K562 (cell line): ENCODE measurements around the gene MEF2B. TPM values are rescaled to one million over a fixed set of nuclear protein-coding genes. Genes with fewer than 3 reads are reported as not detected.

Experiments used
- ATAC-seq: fragments of 200-7000 bp; cut with Tn5 transposase; 3 replicates; pipeline ENCODE4 v1.9.1; 2020; ENCODE audit warnings: moderate library complexity
- BruUV-seq: library from RNA; stranded (reverse); fragments of 400-500 nt; replicated peaks from 2 replicates; lab custom pipeline; 2021; lab: Mats Ljungman, UMichigan
- CTCF ChIA-PET: fragments of 300-600 bp; formaldehyde crosslinking; extraction: SDS; loops from one replicate; lab custom pipeline; 2021; ENCODE audit warnings: low intra/inter-chr PET ratio; lab: Yijun Ruan, JAX
- POLR2A ChIA-PET: fragments of 300-600, 350-650 bp; sonication (Branson Sonifier 250); formaldehyde crosslinking; extraction: SDS; loops from one replicate; lab custom pipeline; 2021; ENCODE audit warnings: antibody characterized with exemption, inconsistent platforms; lab: Yijun Ruan, JAX
- DNase-seq, 4 experiments: peaks; one replicate each; pipeline versions ENCODE4 v3.0.0 to v3.0.0-alpha.2; 2011 to 2018; ENCODE audit warnings: low spot score in 3 of 4, mixed read lengths in 3 of 4; ENCODE audit errors: extremely low read depth in 1 of 4
- FAIRE-seq: peaks from 2 replicates; lab custom pipeline; 2011; peaks lifted over from hg19 to GRCh38; lab: Jason Lieb, UNC
- H2AFZ ChIP-seq: 2 replicates; pipeline ENCODE4 v1.6.0; 2011; ENCODE audit warnings: low read depth, low read length, control low read depth, inconsistent platforms
- H3K27ac ChIP-seq: fragments of 200-600 bp; 3 replicates; pipeline ENCODE4 v1.8.0; 2011; ENCODE audit warnings: low read depth, mild to moderate bottlenecking, control low read depth, inconsistent platforms, low read length, moderate library complexity, mixed read lengths; ENCODE audit errors: extremely low read depth
- H3K27me3 ChIP-seq, 2 experiments: fragments of 300-600 bp in 1 of 2; 2 replicates in 1 of 2; 3 replicates in 1 of 2; pipeline versions ENCODE4 v1.6.0 to v1.8.0; 2011; ENCODE audit warnings: inconsistent platforms in 2 of 2, low read length in 2 of 2, mild to moderate bottlenecking in 1 of 2, mixed read lengths in 1 of 2, moderate library complexity in 1 of 2; ENCODE audit not compliant: control insufficient read depth in 2 of 2, insufficient read depth in 2 of 2
- H3K36me3 ChIP-seq: fragments of 300-600 bp; 3 replicates; pipeline ENCODE4 v1.8.0; 2011; ENCODE audit warnings: mild to moderate bottlenecking, low read length, inconsistent platforms; ENCODE audit not compliant: control insufficient read depth, insufficient read depth
- H3K4me1 ChIP-seq, 2 experiments: fragments of 200-600 bp in 1 of 2; replicated peaks in 1 of 2; 2 replicates in 1 of 2; 3 replicates in 1 of 2; pipeline versions ENCODE4 v1.5.1 to v1.8.0; 2011; ENCODE audit warnings: inconsistent platforms in 2 of 2, low read length in 2 of 2, mild to moderate bottlenecking in 1 of 2, mixed read lengths in 1 of 2, moderate library complexity in 1 of 2; ENCODE audit not compliant: control insufficient read depth in 2 of 2, insufficient read depth in 2 of 2
- H3K4me2 ChIP-seq: 2 replicates; pipeline ENCODE4 v1.6.1; 2011; ENCODE audit warnings: low read length, control low read depth, inconsistent platforms, mixed read lengths; ENCODE audit not compliant: insufficient read depth
- H3K4me3 ChIP-seq: fragments of 200-600 bp; sonication (generic), shearing (Covaris generic); 2 replicates; pipeline ENCODE4 v1.5.1; 2016; ENCODE audit warnings: control low read depth, inconsistent platforms
- H3K79me2 ChIP-seq: fragments of 200-600 bp; 3 replicates; pipeline ENCODE4 v1.8.0; 2011; ENCODE audit warnings: low read length, inconsistent platforms; ENCODE audit not compliant: control insufficient read depth, insufficient read depth
- H3K9ac ChIP-seq, 2 experiments: 2 replicates each; pipeline versions ENCODE4 v1.6.0 to v1.6.1; 2011; ENCODE audit warnings: low read depth in 2 of 2, low read length in 2 of 2, control low read depth in 1 of 2, inconsistent platforms in 1 of 2, mild to moderate bottlenecking in 1 of 2, mixed read lengths in 1 of 2; ENCODE audit not compliant: insufficient read depth in 1 of 2
- H3K9me1 ChIP-seq: one replicate; pipeline ENCODE4 v1.6.0; 2011; ENCODE audit warnings: inconsistent platforms, mild to moderate bottlenecking, low read length, moderate library complexity; ENCODE audit not compliant: control insufficient read depth, insufficient read depth
- H3K9me3 ChIP-seq: replicated peaks from 2 replicates; pipeline ENCODE4 v1.5.1; 2011; ENCODE audit warnings: low read depth, low read length, inconsistent platforms; ENCODE audit not compliant: control insufficient read depth, insufficient read depth
- H4K20me1 ChIP-seq: replicated peaks from 2 replicates; pipeline ENCODE4 v1.6.1; 2011; ENCODE audit warnings: low read length, inconsistent platforms, mixed read lengths; ENCODE audit not compliant: control insufficient read depth, insufficient read depth
- BACH1 ChIP-seq: fragments of 200-800 bp; sonication (Bioruptor generic); IDR thresholded peaks from 2 replicates; pipeline ENCODE4 v1.6.1; 2016; ENCODE audit warnings: missing genetic modification characterization, missing compliant biosample characterization
- KDM1A ChIP-seq, 2 experiments: fragments of 450-650 bp; IDR thresholded peaks; 2 replicates each; pipeline ENCODE4 v1.6.1; 2016; ENCODE audit warnings: mild to moderate bottlenecking in 2 of 2
- MAX ChIP-seq: sonication (generic); formaldehyde crosslinking; IDR thresholded peaks from 2 replicates; pipeline ENCODE4 v1.9.0; 2022; ENCODE audit warnings: mild to moderate bottlenecking, missing genetic modification reagents
- PRPF4 ChIP-seq: fragments of 200-400 bp; formaldehyde crosslinking; IDR thresholded peaks from one replicate; pipeline ENCODE4 v1.6.1; 2017; ENCODE audit warnings: low read length, low read depth, mild to moderate bottlenecking; ENCODE audit not compliant: insufficient read depth, poor library complexity, severe bottlenecking
- SMAD3 ChIP-seq: fragments of 450-650 bp; formaldehyde crosslinking; conservative IDR thresholded peaks from 2 replicates; pipeline ENCODE4 v1.4.0; 2020; ENCODE audit warnings: mild to moderate bottlenecking
- SMARCE1 ChIP-seq: fragments of 450-650 bp; IDR thresholded peaks from 2 replicates; pipeline ENCODE4 v1.7.1; 2016; ENCODE audit warnings: mild to moderate bottlenecking
- SMC3 ChIP-seq: conservative IDR thresholded peaks from 2 replicates; pipeline ENCODE4 v1.6.1; 2011; ENCODE audit warnings: low read depth, low read length, improper control_type of control experiment; ENCODE audit not compliant: insufficient read depth
- SNRNP70 ChIP-seq: fragments of 200-400 bp; formaldehyde crosslinking; optimal IDR thresholded peaks from 2 replicates; pipeline ENCODE3; 2017; ENCODE audit warnings: low read depth, low read length
- TRIM28 ChIP-seq: fragments of 450-650 bp; IDR thresholded peaks from 2 replicates; pipeline ENCODE4 v1.6.1; 2017
- ZNF436 ChIP-seq: fragments of 250-450, 450-650 bp; sonication (Bioruptor Pico); formaldehyde crosslinking; IDR thresholded peaks from 2 replicates; pipeline ENCODE4 v1.7.0; 2020; ENCODE audit warnings: mild to moderate bottlenecking
- ZNF764 ChIP-seq: fragments of 250-450 bp; sonication (Bioruptor Pico); IDR thresholded peaks from 2 replicates; pipeline ENCODE4 v1.4.0; 2020; ENCODE audit warnings: low read depth, mild to moderate bottlenecking, moderate library complexity
- WGBS: fragments of 100-300 bp; shearing (Covaris generic); methylation state at CpG from one replicate; pipeline ENCODE4 v1.1.6; 2016; ENCODE audit warnings: low coverage, mixed read lengths; ENCODE audit not compliant: insufficient coverage; ENCODE audit errors: missing lambda C conversion rate; 5-methylcytosine and 5-hydroxymethylcytosine counted together
- in situ Hi-C: fragments of 300-500 bp; cut with MboI; formaldehyde crosslinking; loops from 4 replicates; pipeline ENCODE4 v1.15.0; 2018; ENCODE audit warnings: inconsistent platforms, mixed read lengths
- intact Hi-C: fragments of 100-400 bp; cut with micrococcal nuclease; formaldehyde crosslinking; loops from 2 replicates; pipeline ENCODE4 v1.14.2; 2022
- polyA plus RNA-seq, 8 experiments: library from polyadenylated mRNA; depleted of rRNA in 4 of 8; stranded (reverse) in 5 of 8; unstranded in 3 of 8; fragments of >200 nt; fragmentation: Nextera tagmentation in 2 of 8; fragmentation: Illumina TruSeq in 1 of 8; extraction: Ambion mirVana in 2 of 8; extraction: Trizol in 1 of 8; gene quantifications; 2 replicates each; pipeline versions ENCODE4 v1.2.1 to v1.2.3, GENCODE V29; 2011 to 2014; ENCODE audit warnings: inconsistent platforms in 1 of 8, missing spikeins in 1 of 8
- total RNA-seq, 7 experiments: library from RNA; depleted of rRNA in 6 of 7; stranded (reverse); fragments of >200 nt in 6 of 7; fragmentation: Illumina TruSeq in 2 of 7; extraction: Trizol in 2 of 7; gene quantifications; 2 replicates each; pipeline versions ENCODE4 v1.2.1 to v1.2.3, GENCODE V29; 2011 to 2021; ENCODE audit warnings: low replicate concordance in 1 of 7

MEF2B gene
- total and polyA plus RNA-seq, 9 of the 15 experiments (the other 6 are each of a cell fraction or from before 2014, with no cell fraction given) = 0.14 to 1.9 (median 0.71) TPM; not detected in 3

- TF ChIP-seq SNRNP70 = no peak
- TF ChIP-seq SMARCE1 = no peak
- 0 out of 2 replicates have a peak, but pooled peaks have one; percentile 43 for TF ChIP-seq TRIM28
- no peak for TF ChIP-seq SMAD3 (CRISPR knock-in tag)
- no peak for TF ChIP-seq PRPF4
- no peak for TF ChIP-seq MAX
- no peak for TF ChIP-seq SMC3
- no peak for TF ChIP-seq ZNF764 (CRISPR knock-in tag)
- TF ChIP-seq KDM1A (IDR thresholded peaks at IDR 0.05) = peak in 1 of 2 experiments; percentile 30; a peak in 1 of 4 replicates
Measured at GRCh38 chr19:19217099-19217498, 47.0 kb upstream of the MEF2B start (continued).

DNA sequence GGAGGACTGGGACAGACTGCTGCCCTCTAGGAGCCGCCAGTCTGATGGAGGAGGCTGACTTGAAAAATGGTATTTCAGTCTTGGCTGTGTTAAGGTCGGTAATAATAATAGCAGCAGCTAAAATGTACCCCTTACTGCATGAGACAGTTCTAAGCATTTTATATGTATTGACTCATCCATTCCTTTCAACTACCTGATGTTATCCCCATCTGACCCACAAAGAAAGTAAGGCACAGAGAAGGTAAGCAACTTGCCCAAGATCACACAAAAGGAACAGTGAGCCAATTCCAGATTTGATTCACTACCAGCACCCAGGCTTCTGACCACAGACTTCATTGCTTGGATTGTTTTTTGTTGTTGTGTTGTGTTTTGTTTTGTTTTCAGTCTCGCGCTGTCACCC lies 45.7 kb upstream of the MEF2B start:
- no peak for TF ChIP-seq BACH1 (tag)
- no peak for TF ChIP-seq ZNF436 (CRISPR knock-in tag)
- peaks cover 13 to 41% of the 10 kb centered on the region in 2 experiments; a peak in 4 of 5 replicates for H3K27me3 ChIP-seq
- H3K4me1 ChIP-seq = peaks cover 0 to 14% of the 10 kb centered on the region in 2 experiments; a peak in 1 of 5 replicates
- peaks cover 3% of the 10 kb centered on the region for H3K9me1 ChIP-seq
- in situ Hi-C loops (no loop called here), intact Hi-C loops (no loop called here)
- H4K20me1 ChIP-seq = no peaks in the 10 kb centered on the region; the same call in 1 of the 2 replicates
- H3K9me3 ChIP-seq = peaks cover 2% of the 10 kb centered on the region
- no peak overlapping the region for H3K4me2 ChIP-seq
- ChIA-PET CTCF (no interaction called here), POLR2A (interaction anchor here (0.9 to 1.7 kb wide), 3 partner anchors 11 to 13 kb away, joined by 4 to 7 read pairs (median 6); partner anchors contain the start of gene NR2C2AP)
- no peak overlapping the region for H3K27ac ChIP-seq
- WGBS = 0% methylated on average over 4 of the region's 4 CpGs
- FAIRE-seq (no peak), ATAC-seq (no peak), DNase-seq (no peak)
- H3K9ac ChIP-seq = no peak overlapping the region
- no peaks in the 10 kb centered on the region for H3K79me2 ChIP-seq
- H2AFZ ChIP-seq = no peak overlapping the region
- no peaks in the 10 kb centered on the region for H3K36me3 ChIP-seq
- BruUV-seq = no TSS peak
- no peak overlapping the region for H3K4me3 ChIP-seq
